SK-N-SH treated with all-trans-retinoic acid at 6 μM for 48 hours (cell line): ENCODE data around the gene S100A4.

Experiments used
- ATAC-seq: fragments of 200-7000 bp; cut with Tn5 transposase; 3 replicates; pipeline ENCODE4 v1.9.1; 2020; ENCODE audit warnings: mild to moderate bottlenecking, moderate library complexity
- ARNTL ChIP-seq: fragments of 450-650 bp; formaldehyde crosslinking; IDR thresholded peaks from 2 replicates; pipeline ENCODE4 v1.5.0; 2020; ENCODE audit warnings: low read depth, mild to moderate bottlenecking, moderate library complexity, borderline replicate concordance
- BACH2 ChIP-seq: fragments of 250-450 bp; sonication (Bioruptor Pico); IDR thresholded peaks from 2 replicates; pipeline ENCODE4 v1.9.0; 2021; ENCODE audit warnings: mild to moderate bottlenecking, borderline replicate concordance
- CSDC2 ChIP-seq: fragments of 250-450 bp; sonication (Bioruptor Pico); IDR thresholded peaks from 2 replicates; pipeline ENCODE4 v1.5.0; 2020; ENCODE audit warnings: mild to moderate bottlenecking, moderate library complexity
- ESRRG ChIP-seq: fragments of 250-450 bp; sonication (Bioruptor Pico); IDR thresholded peaks from 2 replicates; pipeline ENCODE4 v1.6.1; 2021; ENCODE audit warnings: mild to moderate bottlenecking
- ISL1 ChIP-seq: fragments of 250-450 bp; sonication (Bioruptor Pico); IDR thresholded peaks from 2 replicates; pipeline ENCODE4 v2.1.2; 2022; ENCODE audit warnings: mild to moderate bottlenecking, moderate library complexity
- OSR1 ChIP-seq: fragments of 250-450 bp; sonication (Bioruptor Pico); IDR thresholded peaks from 2 replicates; pipeline ENCODE4 v1.8.0; 2022; ENCODE audit warnings: moderate library complexity, mild to moderate bottlenecking, inconsistent platforms
- PPARA ChIP-seq: fragments of 250-450 bp; sonication (Bioruptor Pico); IDR thresholded peaks from 2 replicates; pipeline ENCODE4 v1.5.0; 2020; ENCODE audit warnings: mild to moderate bottlenecking, borderline replicate concordance
- RARB ChIP-seq: fragments of 250-450 bp; sonication (Bioruptor Pico); IDR thresholded peaks from 2 replicates; pipeline ENCODE4 v1.8.0; 2021; ENCODE audit warnings: mild to moderate bottlenecking, moderate library complexity
- SNAI2 ChIP-seq: fragments of 250-450 bp; sonication (Bioruptor Pico); IDR thresholded peaks from 2 replicates; pipeline ENCODE4 v1.5.0; 2020; ENCODE audit warnings: mild to moderate bottlenecking, moderate library complexity
- TCF4 ChIP-seq: fragments of 250-450 bp; sonication (Bioruptor Pico); IDR thresholded peaks from 2 replicates; pipeline ENCODE4 v1.8.0; 2021; ENCODE audit warnings: mild to moderate bottlenecking, moderate library complexity, borderline replicate concordance
- TOX ChIP-seq: fragments of 250-450 bp; sonication (Bioruptor Pico); IDR thresholded peaks from 2 replicates; pipeline ENCODE4 v1.8.0; 2021; ENCODE audit warnings: mild to moderate bottlenecking, moderate library complexity, borderline replicate concordance
- ZC3H10 ChIP-seq: fragments of 250-450 bp; sonication (Bioruptor Pico); IDR thresholded peaks from 2 replicates; pipeline ENCODE4 v1.5.1; 2021; ENCODE audit warnings: mild to moderate bottlenecking, moderate library complexity
- ZFP3 ChIP-seq: fragments of 250-450 bp; sonication (Bioruptor Pico); IDR thresholded peaks from 2 replicates; pipeline ENCODE4 v1.5.0; 2020; ENCODE audit warnings: mild to moderate bottlenecking, moderate library complexity
- ZFP30 ChIP-seq: fragments of 450-650 bp; formaldehyde crosslinking; IDR thresholded peaks from 2 replicates; pipeline ENCODE4 v1.5.0; 2022; ENCODE audit warnings: mild to moderate bottlenecking, moderate library complexity
- ZNF70 ChIP-seq: fragments of 450-650 bp; formaldehyde crosslinking; IDR thresholded peaks from 2 replicates; pipeline ENCODE4 v1.5.0; 2020; ENCODE audit warnings: mild to moderate bottlenecking, moderate library complexity
- ZNF8 ChIP-seq: fragments of 450-650 bp; formaldehyde crosslinking; IDR thresholded peaks from 2 replicates; pipeline ENCODE4 v1.5.0; 2020; ENCODE audit warnings: mild to moderate bottlenecking, moderate library complexity
- TF ChIP-seq, protein P1 (sequence below): fragments of 250-450 bp; sonication (Bioruptor Pico); IDR thresholded peaks from 2 replicates; pipeline ENCODE4 v1.5.1; 2020; ENCODE audit warnings: low read depth, mild to moderate bottlenecking, moderate library complexity
- TF ChIP-seq, protein P2 (sequence below): fragments of 250-450 bp; sonication (Bioruptor Pico); IDR thresholded peaks from 2 replicates; pipeline ENCODE4 v1.5.1; 2021; ENCODE audit warnings: mild to moderate bottlenecking, moderate library complexity
- TF ChIP-seq, protein P3 (sequence below): fragments of 250-450 bp; sonication (Bioruptor Pico); IDR thresholded peaks from 2 replicates; pipeline ENCODE4 v1.8.0; 2021; ENCODE audit warnings: low read depth, mild to moderate bottlenecking, moderate library complexity, borderline replicate concordance
- TF ChIP-seq, protein P4 (sequence below): fragments of 250-450 bp; sonication (Bioruptor Pico); IDR thresholded peaks from 2 replicates; pipeline ENCODE4 v1.8.0; 2020; ENCODE audit warnings: mild to moderate bottlenecking, moderate library complexity, borderline replicate concordance

Gene S100A4

DNA sequence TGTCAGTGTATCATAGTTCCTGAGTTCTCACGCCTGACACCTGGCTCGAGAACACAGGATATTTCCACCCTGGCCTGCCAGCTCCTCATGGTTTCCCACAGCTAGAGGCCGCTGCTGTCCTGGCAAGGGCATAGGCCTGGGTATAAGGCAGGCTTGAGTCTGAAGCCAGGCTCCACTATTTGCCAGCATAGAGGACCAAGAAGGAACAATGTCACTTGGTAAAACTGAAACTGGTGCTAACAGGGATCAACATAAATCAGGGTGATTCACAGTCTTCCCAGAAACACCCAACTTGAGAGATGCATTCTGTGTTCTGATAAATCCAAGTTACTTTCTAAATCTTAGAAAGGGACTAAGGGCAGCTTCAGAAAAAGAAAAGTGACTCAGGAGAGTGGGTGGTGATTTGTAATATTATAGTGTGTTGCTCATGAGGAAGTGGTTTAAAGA lies 27.0 kb upstream of the S100A4 start:
- ATAC-seq: peak; percentile 96
- TF ChIP-seq TOX (CRISPR knock-in tag) (no peak), ZNF70 (CRISPR knock-in tag) (no peak), ZFP30 (no peak), BACH2 (CRISPR knock-in tag) (no peak), PPARA (CRISPR knock-in tag) (no peak), SNAI2 (no peak), ISL1 (CRISPR knock-in tag) (no peak), CSDC2 (CRISPR knock-in tag) (no peak), RARB (no peak), TCF4 (no peak)
- TF ChIP-seq, protein P1, sequence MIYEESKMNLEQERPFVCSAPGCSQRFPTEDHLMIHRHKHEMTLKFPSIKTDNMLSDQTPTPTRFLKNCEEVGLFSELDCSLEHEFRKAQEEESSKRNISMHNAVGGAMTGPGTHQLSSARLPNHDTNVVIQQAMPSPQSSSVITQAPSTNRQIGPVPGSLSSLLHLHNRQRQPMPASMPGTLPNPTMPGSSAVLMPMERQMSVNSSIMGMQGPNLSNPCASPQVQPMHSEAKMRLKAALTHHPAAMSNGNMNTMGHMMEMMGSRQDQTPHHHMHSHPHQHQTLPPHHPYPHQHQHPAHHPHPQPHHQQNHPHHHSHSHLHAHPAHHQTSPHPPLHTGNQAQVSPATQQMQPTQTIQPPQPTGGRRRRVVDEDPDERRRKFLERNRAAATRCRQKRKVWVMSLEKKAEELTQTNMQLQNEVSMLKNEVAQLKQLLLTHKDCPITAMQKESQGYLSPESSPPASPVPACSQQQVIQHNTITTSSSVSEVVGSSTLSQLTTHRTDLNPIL (CRISPR knock-in tag): no peak
- TF ChIP-seq, protein P2, sequence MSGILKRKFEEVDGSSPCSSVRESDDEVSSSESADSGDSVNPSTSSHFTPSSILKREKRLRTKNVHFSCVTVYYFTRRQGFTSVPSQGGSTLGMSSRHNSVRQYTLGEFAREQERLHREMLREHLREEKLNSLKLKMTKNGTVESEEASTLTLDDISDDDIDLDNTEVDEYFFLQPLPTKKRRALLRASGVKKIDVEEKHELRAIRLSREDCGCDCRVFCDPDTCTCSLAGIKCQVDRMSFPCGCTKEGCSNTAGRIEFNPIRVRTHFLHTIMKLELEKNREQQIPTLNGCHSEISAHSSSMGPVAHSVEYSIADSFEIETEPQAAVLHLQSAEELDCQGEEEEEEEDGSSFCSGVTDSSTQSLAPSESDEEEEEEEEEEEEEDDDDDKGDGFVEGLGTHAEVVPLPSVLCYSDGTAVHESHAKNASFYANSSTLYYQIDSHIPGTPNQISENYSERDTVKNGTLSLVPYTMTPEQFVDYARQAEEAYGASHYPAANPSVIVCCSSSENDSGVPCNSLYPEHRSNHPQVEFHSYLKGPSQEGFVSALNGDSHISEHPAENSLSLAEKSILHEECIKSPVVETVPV (CRISPR knock-in tag): no peak
- TF ChIP-seq, all 23 proteins: peak for 0

DNA sequence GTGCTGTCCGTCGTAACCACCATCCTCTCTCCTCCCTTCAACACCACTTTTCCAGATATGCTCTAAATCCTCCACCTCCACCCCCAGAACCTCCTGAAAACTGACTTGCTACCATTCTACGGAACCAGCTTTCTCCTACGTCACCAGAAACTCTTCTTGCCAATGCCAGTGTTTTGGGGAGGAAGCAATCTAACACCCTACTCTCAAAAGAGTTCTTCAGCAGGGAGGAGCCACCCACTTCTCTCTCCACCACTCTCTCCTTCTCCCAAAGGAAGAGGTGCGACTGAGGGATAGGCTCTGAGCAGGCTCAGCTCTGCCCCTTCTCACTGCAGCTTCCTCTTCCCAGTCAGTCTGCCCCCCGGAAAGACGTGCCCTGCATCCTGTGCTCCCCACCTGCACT lies 26.1 kb upstream of the S100A4 start:
- no peak for ATAC-seq
- TF ChIP-seq OSR1 (CRISPR knock-in tag) (no peak), SNAI2 (no peak), ESRRG (CRISPR knock-in tag) (no peak), ZFP30 (no peak), RARB (no peak), ZC3H10 (CRISPR knock-in tag) (no peak), TOX (CRISPR knock-in tag) (no peak), ZNF8 (CRISPR knock-in tag) (no peak), ZFP3 (CRISPR knock-in tag) (no peak), PPARA (CRISPR knock-in tag) (no peak), ARNTL (CRISPR knock-in tag) (no peak), ZNF70 (CRISPR knock-in tag) (no peak), TCF4 (no peak)
- TF ChIP-seq, protein P2 (CRISPR knock-in tag): no peak
- TF ChIP-seq, protein P1 (CRISPR knock-in tag): no peak
- TF ChIP-seq, protein P3, sequence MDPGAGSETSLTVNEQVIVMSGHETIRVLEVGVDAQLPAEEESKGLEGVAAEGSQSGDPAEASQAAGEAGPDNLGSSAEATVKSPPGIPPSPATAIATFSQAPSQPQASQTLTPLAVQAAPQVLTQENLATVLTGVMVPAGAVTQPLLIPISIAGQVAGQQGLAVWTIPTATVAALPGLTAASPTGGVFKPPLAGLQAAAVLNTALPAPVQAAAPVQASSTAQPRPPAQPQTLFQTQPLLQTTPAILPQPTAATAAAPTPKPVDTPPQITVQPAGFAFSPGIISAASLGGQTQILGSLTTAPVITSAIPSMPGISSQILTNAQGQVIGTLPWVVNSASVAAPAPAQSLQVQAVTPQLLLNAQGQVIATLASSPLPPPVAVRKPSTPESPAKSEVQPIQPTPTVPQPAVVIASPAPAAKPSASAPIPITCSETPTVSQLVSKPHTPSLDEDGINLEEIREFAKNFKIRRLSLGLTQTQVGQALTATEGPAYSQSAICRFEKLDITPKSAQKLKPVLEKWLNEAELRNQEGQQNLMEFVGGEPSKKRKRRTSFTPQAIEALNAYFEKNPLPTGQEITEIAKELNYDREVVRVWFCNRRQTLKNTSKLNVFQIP: no peak
- TF ChIP-seq, protein P4, sequence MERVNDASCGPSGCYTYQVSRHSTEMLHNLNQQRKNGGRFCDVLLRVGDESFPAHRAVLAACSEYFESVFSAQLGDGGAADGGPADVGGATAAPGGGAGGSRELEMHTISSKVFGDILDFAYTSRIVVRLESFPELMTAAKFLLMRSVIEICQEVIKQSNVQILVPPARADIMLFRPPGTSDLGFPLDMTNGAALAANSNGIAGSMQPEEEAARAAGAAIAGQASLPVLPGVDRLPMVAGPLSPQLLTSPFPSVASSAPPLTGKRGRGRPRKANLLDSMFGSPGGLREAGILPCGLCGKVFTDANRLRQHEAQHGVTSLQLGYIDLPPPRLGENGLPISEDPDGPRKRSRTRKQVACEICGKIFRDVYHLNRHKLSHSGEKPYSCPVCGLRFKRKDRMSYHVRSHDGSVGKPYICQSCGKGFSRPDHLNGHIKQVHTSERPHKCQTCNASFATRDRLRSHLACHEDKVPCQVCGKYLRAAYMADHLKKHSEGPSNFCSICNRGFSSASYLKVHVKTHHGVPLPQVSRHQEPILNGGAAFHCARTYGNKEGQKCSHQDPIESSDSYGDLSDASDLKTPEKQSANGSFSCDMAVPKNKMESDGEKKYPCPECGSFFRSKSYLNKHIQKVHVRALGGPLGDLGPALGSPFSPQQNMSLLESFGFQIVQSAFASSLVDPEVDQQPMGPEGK (CRISPR knock-in tag): no peak
- TF ChIP-seq, all 23 proteins: peak for 0

DNA sequence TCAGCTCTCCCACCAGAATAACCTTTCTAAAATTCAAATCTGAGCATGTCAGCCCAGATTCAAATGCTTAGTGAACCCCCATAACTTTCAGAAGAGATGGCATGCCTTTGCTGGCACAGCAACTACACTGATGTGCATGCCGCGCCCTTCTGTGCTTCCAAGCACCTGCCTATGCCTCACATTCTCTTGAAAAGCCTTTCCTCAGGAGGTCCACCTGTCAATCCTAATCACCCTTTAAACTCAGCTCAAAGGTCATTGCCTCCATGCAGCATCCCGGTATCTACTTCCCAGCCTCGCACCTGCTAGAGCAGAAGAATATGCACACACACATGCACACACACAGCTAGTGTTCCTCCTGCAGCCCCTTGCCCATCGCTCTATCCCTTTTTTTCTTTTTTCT lies 25.3 kb upstream of the S100A4 start:
- ATAC-seq: no peak
- TF ChIP-seq ESRRG (CRISPR knock-in tag): no peak
- no peak for TF ChIP-seq ISL1 (CRISPR knock-in tag)
- TF ChIP-seq, protein P4 (CRISPR knock-in tag): no peak
- no peak for TF ChIP-seq TCF4
- TF ChIP-seq SNAI2: no peak
- TF ChIP-seq, protein P2 (CRISPR knock-in tag): no peak
- no peak for TF ChIP-seq CSDC2 (CRISPR knock-in tag)
- TF ChIP-seq ZC3H10 (CRISPR knock-in tag): no peak
- no peak for TF ChIP-seq ARNTL (CRISPR knock-in tag)
- TF ChIP-seq, all 23 proteins: peak for 0
